A549 treated with Hydrocortisone at 1 μM for 4 hours (cell line): ENCODE results near the gene TMEM234. TPM values are rescaled to one million over a fixed set of nuclear protein-coding genes. Genes with fewer than 3 reads are reported as not detected.

ENCODE experiments used
- total RNA-seq: library from RNA; stranded (reverse); fragments of 200-300 nt; extraction: Qiagen RNA extraction; gene quantifications from 5 replicates; pipeline ENCODE4 v1.2.3, GENCODE V29; 2022

Gene TMEM234
- 6.7 to 10.0 TPM (median 9.1 TPM) in 5 replicates for total RNA-seq

DNA sequence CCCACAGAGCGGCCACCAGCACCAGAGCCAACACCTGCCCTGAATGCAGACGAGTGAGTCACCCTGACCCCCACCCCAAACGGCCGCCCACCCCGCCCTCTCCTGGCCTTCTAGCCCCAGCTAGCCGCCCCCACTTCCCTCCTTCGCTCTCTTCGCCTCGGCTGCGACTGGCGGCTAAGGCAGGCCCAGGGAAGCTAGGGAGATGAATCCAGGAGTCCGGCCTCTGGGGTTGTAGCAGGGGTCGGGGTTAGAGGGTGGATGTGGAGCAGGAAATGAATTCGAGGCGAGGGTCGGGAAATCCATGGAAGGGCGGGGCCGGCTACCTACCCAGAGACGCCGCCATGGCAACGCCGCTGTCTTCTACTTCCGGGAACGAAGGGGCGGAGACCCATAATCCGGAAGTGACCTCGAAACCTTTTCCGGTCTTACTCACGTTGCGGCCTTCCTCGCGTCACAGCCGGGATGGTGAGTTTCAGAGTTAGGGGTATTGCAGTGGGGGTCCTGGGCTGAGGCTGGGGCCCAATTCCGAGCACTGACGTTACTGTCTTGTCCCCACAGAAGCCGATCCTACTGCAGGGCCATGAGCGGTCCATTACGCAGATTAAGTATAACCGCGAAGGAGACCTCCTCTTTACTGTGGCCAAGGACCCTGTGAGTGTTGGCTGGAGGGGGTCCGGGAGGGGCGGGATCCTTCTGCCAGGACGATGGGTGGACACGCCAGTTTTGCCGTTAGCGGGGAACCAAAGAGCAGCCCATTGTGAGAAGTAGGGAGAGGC is at the start of gene TMEM234, which contains the start of gene EIF3I:
Gene TMEM234 (minus strand): TSS at position 374 of the 776 bp plus-strand sequence. CDS start 31 bp downstream, at position 343.
Gene EIF3I (plus strand): TSS at position 428 of the 776 bp plus-strand sequence. CDS start 35 bp downstream, at position 463.

DNA sequence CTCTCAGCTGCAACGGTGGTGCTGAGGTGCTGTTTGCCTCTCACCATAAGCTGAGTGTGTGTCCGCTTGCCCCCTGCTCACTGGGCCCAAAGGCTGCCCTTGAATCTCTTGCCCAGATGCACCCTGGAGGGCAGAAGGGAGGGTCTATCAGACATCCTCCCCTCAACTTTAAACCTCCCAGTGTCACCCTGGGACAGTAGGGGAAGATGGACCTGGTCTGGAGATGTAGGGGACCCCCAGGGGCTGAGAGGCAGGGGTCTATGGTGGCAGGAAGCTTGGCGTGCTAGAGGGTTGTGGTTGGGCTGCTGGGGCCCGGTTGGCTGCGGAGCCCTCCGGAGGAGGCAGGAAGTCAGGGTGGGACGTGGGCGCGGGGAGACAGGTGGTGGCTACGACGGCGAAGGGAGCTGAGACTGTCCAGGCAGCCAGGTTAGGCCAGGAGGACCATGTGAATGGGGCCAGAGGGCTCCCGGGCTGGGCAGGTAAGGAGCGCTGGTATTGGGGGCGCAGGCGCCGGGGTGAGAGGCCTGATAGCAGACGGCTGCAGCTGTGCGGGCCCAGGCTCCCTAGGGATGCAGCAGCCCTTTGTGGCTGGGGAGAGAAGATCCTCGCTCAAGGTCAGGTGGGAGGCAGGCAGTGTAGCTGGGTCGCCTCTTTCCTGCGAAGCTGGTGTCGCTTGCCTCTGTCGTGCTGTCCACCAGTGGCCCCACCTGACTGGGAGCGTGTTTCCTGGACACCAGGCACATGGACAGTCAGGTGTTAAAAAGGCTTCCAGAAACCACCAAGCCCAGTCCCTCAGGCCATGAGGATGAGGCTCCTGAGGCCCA is 29.0 kb upstream of the TMEM234 start, which contains the start of gene LCK:
Gene LCK (plus strand): TSS at position 373 of the 824 bp plus-strand sequence. CDS start 23,065 bp downstream, outside the sequence.

DNA sequence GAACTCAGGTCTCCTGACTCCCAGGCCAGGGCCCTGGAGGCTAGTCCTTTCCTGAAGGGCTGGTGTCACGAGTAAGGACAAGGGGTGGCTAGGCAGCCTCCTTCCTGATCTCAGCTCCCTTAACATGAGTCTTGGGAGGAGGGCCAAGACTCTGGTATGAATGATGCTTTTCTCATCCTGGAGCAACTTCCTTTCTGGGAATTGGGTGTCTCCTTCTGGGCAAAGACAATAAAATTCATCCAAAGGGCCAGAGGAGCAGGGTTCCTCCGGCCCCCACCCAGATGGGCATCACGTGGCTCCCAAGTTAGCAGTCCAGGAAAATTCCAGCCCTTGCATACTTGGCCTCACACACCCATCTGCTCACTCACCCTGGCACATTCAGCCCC is 24.7 kb upstream of the TMEM234 start, which contains the start of gene FAM167B:
Gene FAM167B (plus strand): TSS at position 335 of the 386 bp plus-strand sequence. CDS start 200 bp downstream, outside the sequence.

GRCh38 chr1:32208891-32209328 is 13.2 kb downstream of the TMEM234 start, which contains the start of gene DCDC2B:
Gene DCDC2B, plus strand, starts transcription at chr1:32209089. Its CDS starts 5 bp downstream, at chr1:32209094.

DNA sequence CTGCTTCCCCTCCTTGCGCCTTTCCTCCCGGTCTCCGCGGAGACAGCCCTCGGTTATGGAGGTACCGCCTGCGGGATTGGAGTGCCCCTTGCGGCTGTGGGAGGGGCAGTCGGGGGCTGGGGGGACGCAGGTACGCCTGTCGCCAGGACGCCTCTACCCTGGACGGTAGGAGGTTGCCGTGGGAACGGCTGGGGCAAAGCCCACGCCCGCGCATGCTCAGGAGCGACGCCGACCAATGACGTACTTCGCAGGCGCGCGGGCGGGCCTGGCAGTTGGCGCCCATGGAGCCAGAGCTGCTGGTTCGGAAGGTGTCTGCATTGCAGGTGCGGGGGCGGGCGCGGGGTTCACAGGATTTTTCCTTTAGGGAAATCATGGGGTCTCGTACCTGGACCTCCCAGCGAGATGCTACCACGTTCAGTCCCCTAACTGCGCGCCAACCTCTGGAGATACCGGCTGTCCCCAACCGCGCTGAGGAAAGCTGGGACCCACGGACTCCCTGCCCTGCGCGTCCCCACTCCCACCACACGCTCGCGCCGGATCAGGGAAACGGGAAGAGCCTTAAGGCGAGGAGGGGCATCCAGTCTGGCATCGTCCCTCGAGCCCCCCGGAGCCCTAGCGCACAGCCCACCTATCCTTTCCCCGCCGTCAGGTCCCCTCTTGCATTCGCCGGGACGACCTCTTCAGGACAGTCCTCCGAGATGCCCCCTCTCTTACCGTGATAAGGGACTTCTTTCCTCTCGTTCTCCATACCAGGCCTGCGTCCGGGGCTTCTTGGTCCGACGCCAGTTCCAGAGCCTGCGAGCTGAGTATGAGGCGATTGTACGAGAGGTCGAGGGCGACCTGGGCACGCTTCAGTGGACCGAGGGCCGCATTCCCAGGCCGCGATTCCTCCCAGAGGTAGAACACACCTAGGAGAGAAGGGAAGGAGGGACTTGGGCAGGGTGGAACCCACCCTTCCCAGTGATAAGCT is 16.5 kb downstream of the TMEM234 start, which contains the start of gene IQCC:
Gene IQCC (plus strand): TSS at position 271 of the 970 bp plus-strand sequence. CDS start 11 bp downstream, at position 282.

DNA sequence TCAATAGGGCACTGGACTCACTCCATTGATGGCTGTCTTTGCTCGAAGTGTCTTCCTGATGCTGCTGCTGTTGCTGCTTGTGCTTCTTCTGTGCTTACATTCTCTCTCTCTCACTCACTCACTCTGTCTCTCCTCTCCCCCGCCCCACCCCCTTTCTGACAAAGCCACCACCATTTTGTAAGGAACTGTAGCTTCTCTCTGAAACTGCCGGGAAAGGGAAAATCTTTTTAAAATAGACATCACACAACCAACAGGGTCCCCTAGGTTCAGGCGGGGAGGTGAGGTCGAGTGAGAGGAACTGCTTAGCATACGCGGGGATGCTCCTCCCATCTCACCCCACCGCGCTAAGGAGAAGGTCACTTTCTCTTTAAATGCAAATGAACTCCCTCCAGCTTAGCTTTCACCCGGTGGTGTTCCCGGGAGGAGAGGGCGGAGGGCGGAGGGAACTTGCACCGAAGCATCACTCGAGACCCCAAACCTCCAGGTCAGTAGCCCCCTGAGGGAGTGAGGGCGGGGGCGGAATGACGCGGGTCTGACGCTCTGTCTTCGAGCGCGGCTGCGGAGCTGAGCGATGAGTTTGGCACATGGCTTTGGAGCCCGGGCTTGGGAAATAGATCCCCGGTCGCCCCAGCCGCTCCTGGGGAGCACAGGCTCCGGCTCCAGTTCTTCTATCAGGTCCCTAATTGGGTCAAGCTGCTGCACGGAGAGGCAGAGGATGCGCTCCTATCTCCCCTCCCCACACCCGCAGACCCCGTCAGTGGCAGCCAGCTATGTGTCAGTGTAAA is 21.7 kb downstream of the TMEM234 start, which contains the start of gene CCDC28B:
Gene CCDC28B (plus strand): TSS at position 370 of the 785 bp plus-strand sequence. CDS start 1,341 bp downstream, outside the sequence.

DNA sequence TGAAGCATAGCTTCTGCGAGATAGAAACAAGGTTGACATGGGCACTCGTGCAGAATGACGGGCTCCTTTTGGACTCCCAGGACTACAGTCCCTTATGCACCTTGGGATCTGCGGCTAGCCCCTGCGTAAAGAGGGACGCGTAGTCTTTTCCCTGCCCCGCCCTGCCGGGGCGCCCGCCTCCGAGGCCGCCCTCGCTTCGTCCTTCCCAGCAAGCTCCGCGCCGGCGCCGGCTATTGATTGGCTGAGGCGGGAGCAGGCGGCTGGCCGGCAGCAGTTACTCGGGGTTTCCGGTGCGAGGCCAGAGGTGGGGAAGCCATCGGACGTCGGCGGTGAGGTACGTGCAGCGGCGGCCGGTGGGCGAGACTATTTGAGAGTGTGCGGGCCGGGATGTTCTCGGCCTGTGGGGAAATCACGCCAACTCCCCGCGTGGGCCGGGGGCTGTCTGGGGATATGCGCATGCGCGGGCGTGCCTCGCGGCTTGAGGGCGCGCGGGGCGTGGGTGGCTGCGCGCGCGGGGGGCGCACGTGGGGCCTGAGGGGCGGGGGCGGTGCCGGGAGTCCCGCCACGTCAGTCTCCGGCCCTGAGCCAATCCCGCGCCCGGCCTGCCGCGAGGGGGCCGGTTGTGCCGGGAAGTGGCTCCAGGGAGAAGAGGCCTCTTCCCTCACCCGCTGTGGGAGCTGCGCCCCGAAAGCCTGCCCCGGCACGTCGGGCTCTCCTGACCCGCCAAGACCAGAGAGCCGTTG is 42.5 kb downstream of the TMEM234 start, which contains the start of gene TXLNA:
Gene TXLNA (plus strand): TSS at position 233 of the 743 bp plus-strand sequence. CDS start 671 bp downstream, outside the sequence.

Other genes with a start within 250 kb of the TMEM234 start
- 119 to 146 TPM (median 134 TPM) in 5 replicates for gene KHDRBS1, start 208.5 kb downstream of the TMEM234 start, total RNA-seq
- gene TMEM39B, start 149.4 kb downstream of the TMEM234 start, total RNA-seq = 8.2 to 11.6 TPM (median 10.6 TPM) in 5 replicates
- gene KPNA6, start 114.3 kb downstream of the TMEM234 start, total RNA-seq = 13.9 to 20.7 TPM (median 14.9 TPM) in 5 replicates
- 24.7 to 35.7 TPM (median 26.5 TPM) in 5 replicates for gene TXLNA, start 42.7 kb downstream of the TMEM234 start, total RNA-seq
- 1.2 to 2.2 TPM (median 1.7 TPM) in 5 replicates for gene CCDC28B, start 21.8 kb downstream of the TMEM234 start, total RNA-seq
- gene IQCC, start 16.7 kb downstream of the TMEM234 start, total RNA-seq = 1.3 to 2.4 TPM (median 1.9 TPM) in 5 replicates
- gene DCDC2B, start 13.3 kb downstream of the TMEM234 start, total RNA-seq = not detected in 5 replicates
- 261 to 308 TPM (median 275 TPM) in 5 replicates for gene EIF3I, start 54 bp upstream of the TMEM234 start, total RNA-seq
- gene FAM167B, start 24.9 kb upstream of the TMEM234 start, total RNA-seq = 0.16 to 0.70 TPM (median 0.55 TPM) in 5 replicates
- gene LCK, start 28.9 kb upstream of the TMEM234 start, total RNA-seq = 0.03 TPM in 1 of 5 replicates, not detected in the others
- 51.1 to 58.3 TPM (median 53.6 TPM) in 5 replicates for gene HDAC1, start 69.7 kb upstream of the TMEM234 start, total RNA-seq
- gene MARCKSL1, start 113.9 kb upstream of the TMEM234 start, total RNA-seq = 52.9 to 69.7 TPM (median 64.0 TPM) in 5 replicates
- gene FAM229A, start 140.1 kb upstream of the TMEM234 start, total RNA-seq = 2.1 to 4.5 TPM (median 3.7 TPM) in 5 replicates
- 0.10 to 0.17 TPM (median 0.15 TPM) in 3 of 5 replicates, not detected in the others for gene TSSK3, start 140.2 kb upstream of the TMEM234 start, total RNA-seq
- gene BSDC1, start 172.1 kb upstream of the TMEM234 start, total RNA-seq = 17.7 to 21.0 TPM (median 20.6 TPM) in 5 replicates
- 0.01 TPM in 1 of 5 replicates, not detected in the others for gene ZBTB8B, start 242.7 kb upstream of the TMEM234 start, total RNA-seq